DOHH2 (cell line): Measurements from ENCODE around the gene CTSH.

Experiments used
- EZH2phosphoT487 ChIP-seq: fragments of 200-600 bp; sonication (generic); IDR thresholded peaks from 2 replicates; pipeline ENCODE4 v1.6.1; 2017; ENCODE audit warnings: borderline replicate concordance, mild to moderate bottlenecking, antibody characterized with exemption, low read length, moderate library complexity, mixed read lengths
- TF ChIP-seq, protein P1 (sequence below): fragments of 200-600 bp; sonication (generic); IDR thresholded peaks from one replicate; pipeline ENCODE4 v1.5.1; 2014; ENCODE audit warnings: antibody characterized with exemption, mild to moderate bottlenecking, low read depth, low read length; ENCODE audit not compliant: poor library complexity, severe bottlenecking

DNA sequence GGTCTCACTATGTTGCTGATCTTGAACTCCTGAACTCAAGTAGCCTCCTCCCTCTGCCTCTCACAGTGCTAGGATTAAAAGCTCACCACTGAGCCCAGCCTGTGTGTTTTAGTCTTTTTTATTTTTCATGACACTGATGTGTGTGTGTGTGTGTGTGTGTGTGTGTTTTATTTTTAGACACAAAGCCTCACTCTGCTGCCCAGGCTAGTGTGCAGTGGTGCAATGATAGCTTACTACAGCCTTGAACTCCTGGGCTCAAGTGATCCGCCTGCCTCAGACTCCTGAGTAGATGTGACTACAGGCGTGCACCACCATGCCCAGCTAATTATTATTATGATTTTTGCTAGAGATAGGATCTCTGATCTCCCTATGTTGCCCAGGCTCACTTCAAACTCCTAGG is 23.3 kb upstream of the CTSH start:
- TF ChIP-seq, protein P1, sequence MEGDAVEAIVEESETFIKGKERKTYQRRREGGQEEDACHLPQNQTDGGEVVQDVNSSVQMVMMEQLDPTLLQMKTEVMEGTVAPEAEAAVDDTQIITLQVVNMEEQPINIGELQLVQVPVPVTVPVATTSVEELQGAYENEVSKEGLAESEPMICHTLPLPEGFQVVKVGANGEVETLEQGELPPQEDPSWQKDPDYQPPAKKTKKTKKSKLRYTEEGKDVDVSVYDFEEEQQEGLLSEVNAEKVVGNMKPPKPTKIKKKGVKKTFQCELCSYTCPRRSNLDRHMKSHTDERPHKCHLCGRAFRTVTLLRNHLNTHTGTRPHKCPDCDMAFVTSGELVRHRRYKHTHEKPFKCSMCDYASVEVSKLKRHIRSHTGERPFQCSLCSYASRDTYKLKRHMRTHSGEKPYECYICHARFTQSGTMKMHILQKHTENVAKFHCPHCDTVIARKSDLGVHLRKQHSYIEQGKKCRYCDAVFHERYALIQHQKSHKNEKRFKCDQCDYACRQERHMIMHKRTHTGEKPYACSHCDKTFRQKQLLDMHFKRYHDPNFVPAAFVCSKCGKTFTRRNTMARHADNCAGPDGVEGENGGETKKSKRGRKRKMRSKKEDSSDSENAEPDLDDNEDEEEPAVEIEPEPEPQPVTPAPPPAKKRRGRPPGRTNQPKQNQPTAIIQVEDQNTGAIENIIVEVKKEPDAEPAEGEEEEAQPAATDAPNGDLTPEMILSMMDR, result no peak
- TF ChIP-seq EZH2phosphoT487, result no peak
